Measurements from ENCODE around the gene NFKBIE. TPM values are rescaled to one million over a fixed set of nuclear protein-coding genes. Genes with fewer than 3 reads are reported as not detected.

Gene NFKBIE
- total RNA-seq, 1 experiment from 2014 or later = 7.6 TPM

DNA sequence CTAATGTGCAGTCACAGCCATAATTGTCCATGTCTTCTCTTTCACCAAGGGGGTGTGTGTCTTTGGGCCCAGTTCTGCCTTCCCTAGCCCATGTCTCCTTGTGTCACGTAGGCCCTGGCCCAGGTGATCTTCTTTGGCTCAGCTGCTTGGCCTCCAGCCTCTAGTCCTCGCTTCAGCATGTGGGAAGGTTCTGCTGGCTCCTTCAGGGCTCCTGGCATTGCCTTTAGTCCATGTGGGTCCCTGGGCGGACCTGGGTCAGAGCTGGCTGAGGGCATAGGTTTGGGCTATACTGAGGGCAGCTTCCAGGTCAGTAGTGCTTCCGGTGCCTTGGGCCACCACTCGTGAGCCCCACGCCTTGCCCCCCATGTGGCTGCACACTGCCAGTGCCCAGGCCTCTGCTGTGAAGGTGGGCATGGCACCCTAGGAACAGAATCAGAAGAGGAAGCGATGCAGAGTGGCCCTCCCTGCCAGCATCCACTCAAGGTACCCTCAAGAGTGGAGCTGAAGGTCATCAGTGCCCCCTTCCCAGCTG lies 35.0 kb upstream of the NFKBIE start:
- BruUV-seq (replicated peaks) = no TSS peak
- H3K36me3 ChIP-seq (ENCODE audit: control insufficient read depth in 1 of 2, insufficient read depth in 2 of 2, low read length in 2 of 2) = peaks cover 17 to 41% of the 10 kb centered on the region in 2 experiments
- POLR2A ChIA-PET = no interaction called here
- H3K4me2 ChIP-seq (ENCODE audit: low read length) = no peak overlapping the region
- RAD21 ChIA-PET (ENCODE audit: low non-redundant PET in 1 of 2, low total read pairs in 2 of 2, uncharacterized antibody in 2 of 2, unreplicated experiment in 2 of 2) = no interaction called here
- H3K9ac ChIP-seq (ENCODE audit: low read length) = no peak overlapping the region
- ATAC-seq (no peak), DNase-seq (ENCODE audit: low read depth, low spot score) (no peak)
- intact Hi-C loops (cut with micrococcal nuclease) = no loop called here
- H2AFZ ChIP-seq (ENCODE audit: low read depth, low read length, poor library complexity, severe bottlenecking) = no peak overlapping the region
- H3K9me2 ChIP-seq (ENCODE audit: insufficient read depth) = no peaks in the 10 kb centered on the region
- H3K4me1 ChIP-seq (ENCODE audit: control insufficient read depth in 1 of 2, insufficient read depth in 2 of 2, low read length in 2 of 2) = peaks cover 0 to under 1% of the 10 kb centered on the region in 2 experiments; a peak in 1 of 4 replicates
- H3K79me2 ChIP-seq (ENCODE audit: insufficient read depth, low read length) = no peaks in the 10 kb centered on the region
- no peaks in the 10 kb centered on the region for H3K27me3 ChIP-seq (ENCODE audit: insufficient read depth, low read length)
- TF ChIP-seq, protein P1, sequence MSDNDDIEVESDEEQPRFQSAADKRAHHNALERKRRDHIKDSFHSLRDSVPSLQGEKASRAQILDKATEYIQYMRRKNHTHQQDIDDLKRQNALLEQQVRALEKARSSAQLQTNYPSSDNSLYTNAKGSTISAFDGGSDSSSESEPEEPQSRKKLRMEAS (IDR thresholded peaks at IDR 0.05) = no peak
- TF ChIP-seq RAD21 (IDR thresholded peaks at IDR 0.05; ENCODE audit: low read depth) (no peak), YY1 (IDR thresholded peaks at IDR 0.05; ENCODE audit: extremely low read depth, insufficient replicate concordance, low read depth, low read length) (no peak), ZFX (IDR thresholded peaks at IDR 0.05) (no peak), SRF (IDR thresholded peaks at IDR 0.05; ENCODE audit: low read depth) (no peak), EZH2phosphoT487 (IDR thresholded peaks at IDR 0.05; ENCODE audit: borderline replicate concordance) (no peak), POLR2A (IDR thresholded peaks at IDR 0.05; ENCODE audit: borderline replicate concordance, extremely low read depth, insufficient read depth, insufficient read length) (no peak), FOSL1 (IDR thresholded peaks at IDR 0.05; ENCODE audit: low read depth) (no peak), SIN3A (IDR thresholded peaks at IDR 0.05; ENCODE audit: low read depth) (no peak), SP1 (IDR thresholded peaks at IDR 0.05; ENCODE audit: low read depth) (no peak), CBX3 (IDR thresholded peaks at IDR 0.05; ENCODE audit: low read depth) (no peak), CEBPB (IDR thresholded peaks at IDR 0.05; ENCODE audit: low read depth) (no peak), EZH2 (IDR thresholded peaks at IDR 0.05) (no peak), ELF1 (IDR thresholded peaks at IDR 0.05; ENCODE audit: borderline replicate concordance, low read depth) (no peak), JUND (IDR thresholded peaks at IDR 0.05) (no peak), ZNF274 (IDR thresholded peaks at IDR 0.05; ENCODE audit: low read depth, low read length) (no peak), TCF7L2 (IDR thresholded peaks at IDR 0.05; ENCODE audit: borderline replicate concordance, extremely low read depth, insufficient read depth, insufficient read length) (no peak)
- TF ChIP-seq, protein P2, sequence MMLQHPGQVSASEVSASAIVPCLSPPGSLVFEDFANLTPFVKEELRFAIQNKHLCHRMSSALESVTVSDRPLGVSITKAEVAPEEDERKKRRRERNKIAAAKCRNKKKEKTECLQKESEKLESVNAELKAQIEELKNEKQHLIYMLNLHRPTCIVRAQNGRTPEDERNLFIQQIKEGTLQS (IDR thresholded peaks at IDR 0.05) = no peak
- TF ChIP-seq, protein P3, sequence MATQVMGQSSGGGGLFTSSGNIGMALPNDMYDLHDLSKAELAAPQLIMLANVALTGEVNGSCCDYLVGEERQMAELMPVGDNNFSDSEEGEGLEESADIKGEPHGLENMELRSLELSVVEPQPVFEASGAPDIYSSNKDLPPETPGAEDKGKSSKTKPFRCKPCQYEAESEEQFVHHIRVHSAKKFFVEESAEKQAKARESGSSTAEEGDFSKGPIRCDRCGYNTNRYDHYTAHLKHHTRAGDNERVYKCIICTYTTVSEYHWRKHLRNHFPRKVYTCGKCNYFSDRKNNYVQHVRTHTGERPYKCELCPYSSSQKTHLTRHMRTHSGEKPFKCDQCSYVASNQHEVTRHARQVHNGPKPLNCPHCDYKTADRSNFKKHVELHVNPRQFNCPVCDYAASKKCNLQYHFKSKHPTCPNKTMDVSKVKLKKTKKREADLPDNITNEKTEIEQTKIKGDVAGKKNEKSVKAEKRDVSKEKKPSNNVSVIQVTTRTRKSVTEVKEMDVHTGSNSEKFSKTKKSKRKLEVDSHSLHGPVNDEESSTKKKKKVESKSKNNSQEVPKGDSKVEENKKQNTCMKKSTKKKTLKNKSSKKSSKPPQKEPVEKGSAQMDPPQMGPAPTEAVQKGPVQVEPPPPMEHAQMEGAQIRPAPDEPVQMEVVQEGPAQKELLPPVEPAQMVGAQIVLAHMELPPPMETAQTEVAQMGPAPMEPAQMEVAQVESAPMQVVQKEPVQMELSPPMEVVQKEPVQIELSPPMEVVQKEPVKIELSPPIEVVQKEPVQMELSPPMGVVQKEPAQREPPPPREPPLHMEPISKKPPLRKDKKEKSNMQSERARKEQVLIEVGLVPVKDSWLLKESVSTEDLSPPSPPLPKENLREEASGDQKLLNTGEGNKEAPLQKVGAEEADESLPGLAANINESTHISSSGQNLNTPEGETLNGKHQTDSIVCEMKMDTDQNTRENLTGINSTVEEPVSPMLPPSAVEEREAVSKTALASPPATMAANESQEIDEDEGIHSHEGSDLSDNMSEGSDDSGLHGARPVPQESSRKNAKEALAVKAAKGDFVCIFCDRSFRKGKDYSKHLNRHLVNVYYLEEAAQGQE (IDR thresholded peaks at IDR 0.05; ENCODE audit: low read depth) = no peak
- TF ChIP-seq, protein P4, sequence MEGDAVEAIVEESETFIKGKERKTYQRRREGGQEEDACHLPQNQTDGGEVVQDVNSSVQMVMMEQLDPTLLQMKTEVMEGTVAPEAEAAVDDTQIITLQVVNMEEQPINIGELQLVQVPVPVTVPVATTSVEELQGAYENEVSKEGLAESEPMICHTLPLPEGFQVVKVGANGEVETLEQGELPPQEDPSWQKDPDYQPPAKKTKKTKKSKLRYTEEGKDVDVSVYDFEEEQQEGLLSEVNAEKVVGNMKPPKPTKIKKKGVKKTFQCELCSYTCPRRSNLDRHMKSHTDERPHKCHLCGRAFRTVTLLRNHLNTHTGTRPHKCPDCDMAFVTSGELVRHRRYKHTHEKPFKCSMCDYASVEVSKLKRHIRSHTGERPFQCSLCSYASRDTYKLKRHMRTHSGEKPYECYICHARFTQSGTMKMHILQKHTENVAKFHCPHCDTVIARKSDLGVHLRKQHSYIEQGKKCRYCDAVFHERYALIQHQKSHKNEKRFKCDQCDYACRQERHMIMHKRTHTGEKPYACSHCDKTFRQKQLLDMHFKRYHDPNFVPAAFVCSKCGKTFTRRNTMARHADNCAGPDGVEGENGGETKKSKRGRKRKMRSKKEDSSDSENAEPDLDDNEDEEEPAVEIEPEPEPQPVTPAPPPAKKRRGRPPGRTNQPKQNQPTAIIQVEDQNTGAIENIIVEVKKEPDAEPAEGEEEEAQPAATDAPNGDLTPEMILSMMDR (IDR thresholded peaks at IDR 0.05 in 2 of 3, conservative IDR thresholded peaks at IDR 0.05 in 1 of 3; ENCODE audit: borderline replicate concordance in 1 of 3, insufficient read depth in 1 of 3, low read depth in 2 of 3, low read length in 2 of 3) = no peak
- no peaks in the 10 kb centered on the region for H3K9me3 ChIP-seq (ENCODE audit: control insufficient read depth in 1 of 2, insufficient read depth in 1 of 2, low read depth in 1 of 2, low read length in 2 of 2)
- CTCF ChIA-PET = no interaction called here
- H4K20me1 ChIP-seq (ENCODE audit: insufficient read depth) = no peaks in the 10 kb centered on the region
- H3K27ac ChIP-seq (ENCODE audit: low read depth, low read length) = no peak overlapping the region
- no peak overlapping the region for H3K4me3 ChIP-seq (replicated peaks in 1 of 2; ENCODE audit: low read depth in 1 of 2, low read length in 2 of 2)

All from HCT116 (cell line).